ENCODE measurements around the gene HTR6. TPM values are rescaled to one million over a fixed set of nuclear protein-coding genes. Genes with fewer than 3 reads are reported as not detected.

Gene HTR6
- total RNA-seq, 4 donors from 2014 or later = not detected

- no peak for DNase-seq
- Histone ChIP-seq H3K36me3 (peaks cover 0 to 24% (median 11%) of the 10 kb centered on the region in 4 donors), H3K27ac (no peak overlapping the region), H3K4me1 (peaks cover 29 to 38% (median 35%) of the 10 kb centered on the region in 4 donors), H3K4me3 (no peak overlapping the region), H3K27me3 (no peaks in the 10 kb centered on the region), H3K9me3 (no peaks in the 10 kb centered on the region)
- 77 to 100% methylated on average over 1 of the region's 1 CpG for WGBS, 2 donors (ENCODE audit: low coverage in 1 of 2)
- intact Hi-C loops (cut with DNase I; ENCODE audit: low total_unique reads) (no loop called here), in situ Hi-C loops (cut with MboI; ENCODE audit: low pct_ligation_motif_present in 1 of 4, low pct_unique_long_range_greater_than_20kb in 1 of 4, low sequenced_read_pairs in 3 of 4) (no loop called here)
- TF ChIP-seq CTCF (IDR thresholded peaks at IDR 0.05) = no peak
- no peak for TF ChIP-seq POLR2AphosphoS5 (IDR thresholded peaks at IDR 0.05)
- TF ChIP-seq EP300 (IDR thresholded peaks at IDR 0.05; ENCODE audit: low read depth) = no peak
- no peak for TF ChIP-seq POLR2A (IDR thresholded peaks at IDR 0.05)
These were observed 42.5 kb upstream of the HTR6 start for GRCh38 chr1:19622204-19622603.

DNA sequence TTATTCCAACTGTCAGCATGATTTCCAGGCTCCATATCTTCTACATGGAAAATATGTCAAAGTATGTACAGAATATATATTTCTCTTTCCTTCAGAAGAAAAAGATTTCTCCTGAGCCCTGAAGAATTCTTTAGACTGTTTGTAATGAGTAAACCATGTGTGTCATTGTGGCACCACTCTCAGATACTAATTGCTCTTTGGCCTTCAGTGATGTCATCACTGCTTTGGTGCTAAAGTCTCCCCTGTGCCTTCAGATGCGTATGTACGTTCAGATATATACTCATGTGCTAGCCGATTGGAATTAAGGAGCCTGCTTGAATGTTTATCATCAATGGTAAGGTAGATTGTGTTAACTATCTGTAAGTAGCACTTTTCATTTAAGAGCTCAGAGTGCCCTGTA, 41.2 kb upstream of the HTR6 start:
- no peak for TF ChIP-seq CTCF (IDR thresholded peaks at IDR 0.05)
- no peak for TF ChIP-seq POLR2A (IDR thresholded peaks at IDR 0.05)
- TF ChIP-seq EP300 (IDR thresholded peaks at IDR 0.05; ENCODE audit: low read depth) = no peak
- TF ChIP-seq POLR2AphosphoS5 (IDR thresholded peaks at IDR 0.05) = no peak
- in situ Hi-C loops (cut with MboI; ENCODE audit: low pct_ligation_motif_present in 1 of 4, low pct_unique_long_range_greater_than_20kb in 1 of 4, low sequenced_read_pairs in 3 of 4) (no loop called here), intact Hi-C loops (cut with DNase I; ENCODE audit: low total_unique reads) (no loop called here)
- H3K27ac ChIP-seq = no peak overlapping the region
- peaks cover 20 to 28% (median 26%) of the 10 kb centered on the region in 4 donors for H3K4me1 ChIP-seq
- H3K4me3 ChIP-seq = no peak overlapping the region
- peaks cover 0 to 36% (median 13%) of the 10 kb centered on the region in 4 donors for H3K36me3 ChIP-seq
- WGBS, 2 donors (ENCODE audit: low coverage in 1 of 2) = 80 to 88% methylated on average over 3 of the region's 3 CpGs
- DNase-seq = no peak
- H3K27me3 ChIP-seq = no peaks in the 10 kb centered on the region
- H3K9me3 ChIP-seq = no peaks in the 10 kb centered on the region

- peaks cover 3 to 11% (median 7%) of the 10 kb centered on the region in 4 donors for H3K4me1 ChIP-seq
- no peaks in the 10 kb centered on the region for H3K27me3 ChIP-seq
- H3K4me3 ChIP-seq = no peak overlapping the region
- 93% methylated on average over 8 of the region's 8 CpGs; no CpG with 5 or more reads in 1 of the 2 donors for WGBS, 2 donors (ENCODE audit: low coverage in 1 of 2)
- peaks cover 0 to 36% (median 13%) of the 10 kb centered on the region in 4 donors for H3K36me3 ChIP-seq
- H3K9me3 ChIP-seq = no peaks in the 10 kb centered on the region
- intact Hi-C loops (cut with DNase I; ENCODE audit: low total_unique reads) = no loop called here
- H3K27ac ChIP-seq = peak overlapping the region in 1 of 4 donors; percentile 28
- DNase-seq = no peak
- no peak for TF ChIP-seq POLR2AphosphoS5 (IDR thresholded peaks at IDR 0.05)
- no peak for TF ChIP-seq CTCF (IDR thresholded peaks at IDR 0.05)
- TF ChIP-seq EP300 (IDR thresholded peaks at IDR 0.05; ENCODE audit: low read depth) = no peak
- TF ChIP-seq POLR2A (IDR thresholded peaks at IDR 0.05) = no peak
- in situ Hi-C loops (cut with MboI; ENCODE audit: low pct_ligation_motif_present in 1 of 4, low pct_unique_long_range_greater_than_20kb in 1 of 4, low sequenced_read_pairs in 3 of 4) = no loop called here
These were observed 39.3 kb upstream of the HTR6 start for GRCh38 chr1:19625291-19625937.

DNA sequence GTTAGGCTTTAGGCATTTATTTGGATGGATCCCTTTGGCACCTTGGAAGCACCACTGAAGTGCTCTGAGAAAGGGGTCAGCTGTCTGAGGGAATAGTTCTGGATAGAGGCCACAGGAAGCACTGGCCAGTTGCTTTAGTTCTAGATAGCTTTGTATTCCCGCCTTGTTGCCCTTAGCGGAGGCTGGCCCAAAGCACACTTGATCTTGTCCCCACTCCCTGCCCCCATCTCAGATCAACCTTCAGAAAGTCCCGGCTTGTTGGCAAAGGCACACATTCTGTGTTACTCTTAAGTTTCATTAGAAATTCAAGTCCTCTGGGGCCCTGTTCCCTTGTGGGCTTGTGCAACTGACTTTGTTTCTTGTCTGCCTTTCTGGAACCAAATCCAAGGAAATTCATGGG, 35.8 kb upstream of the HTR6 start:
- in situ Hi-C loops (cut with MboI; ENCODE audit: low pct_ligation_motif_present in 1 of 4, low pct_unique_long_range_greater_than_20kb in 1 of 4, low sequenced_read_pairs in 3 of 4) = no loop called here
- Histone ChIP-seq H3K36me3 (peaks cover 0 to 36% (median 11%) of the 10 kb centered on the region in 4 donors), H3K27me3 (no peaks in the 10 kb centered on the region), H3K4me3 (no peak overlapping the region), H3K9me3 (no peaks in the 10 kb centered on the region), H3K4me1 (no peaks in the 10 kb centered on the region), H3K27ac (no peak overlapping the region)
- intact Hi-C loops (cut with DNase I; ENCODE audit: low total_unique reads) = no loop called here
- TF ChIP-seq POLR2AphosphoS5 (IDR thresholded peaks at IDR 0.05) (no peak), EP300 (IDR thresholded peaks at IDR 0.05; ENCODE audit: low read depth) (no peak), POLR2A (IDR thresholded peaks at IDR 0.05) (no peak), CTCF (IDR thresholded peaks at IDR 0.05) (no peak)
- 90% methylated on average over 3 of the region's 3 CpGs; no CpG with 5 or more reads in 1 of the 2 donors for WGBS, 2 donors (ENCODE audit: low coverage in 1 of 2)
- no peak for DNase-seq
